SK-N-SH (cell line): ENCODE measurements around the gene SPPL2C.

ENCODE experiments used
- EP300 ChIP-seq, 2 experiments: IDR thresholded peaks; 2 replicates each; pipeline versions ENCODE4 v1.4.0 to v1.6.1; 2012; ENCODE audit warnings: borderline replicate concordance in 1 of 2, low read depth in 1 of 2, low read length in 1 of 2
- EZH2phosphoT487 ChIP-seq: fragments of 200-600 bp; sonication (generic); IDR thresholded peaks from 2 replicates; pipeline ENCODE4 v1.6.1; 2017; ENCODE audit warnings: low read depth, mixed run types, mild to moderate bottlenecking, antibody characterized with exemption, moderate library complexity, borderline replicate concordance
- FOXJ3 ChIP-seq: sonication (generic); formaldehyde crosslinking; IDR thresholded peaks from 2 replicates; pipeline ENCODE4 v1.5.1; 2020; ENCODE audit warnings: mild to moderate bottlenecking, missing genetic modification reagents
- POLR2AphosphoS5 ChIP-seq: IDR thresholded peaks from 2 replicates; pipeline ENCODE4 v1.6.1; 2012; ENCODE audit warnings: low read depth, low read length
- RAD21 ChIP-seq: IDR thresholded peaks from 2 replicates; pipeline ENCODE4 v1.6.1; 2012; ENCODE audit warnings: mild to moderate bottlenecking, low read length
- RCOR1 ChIP-seq: fragments of 150-350 bp; IDR thresholded peaks from 2 replicates; pipeline ENCODE4 v1.6.1; 2017; ENCODE audit warnings: antibody characterized with exemption, low read length
- TEAD4 ChIP-seq: IDR thresholded peaks from 2 replicates; pipeline ENCODE4 v1.4.0; 2012; ENCODE audit warnings: mild to moderate bottlenecking, borderline replicate concordance; ENCODE audit not compliant: insufficient read depth
- USF1 ChIP-seq: IDR thresholded peaks from 2 replicates; pipeline ENCODE4 v1.4.0; 2012; ENCODE audit warnings: low read depth, borderline replicate concordance
- YY1 ChIP-seq: IDR thresholded peaks from 2 replicates; pipeline ENCODE4 v1.4.0; 2012; ENCODE audit warnings: low read depth, mild to moderate bottlenecking
- TF ChIP-seq, protein P1 (sequence below): fragments of 200-600 bp; sonication (generic); IDR thresholded peaks from 2 replicates; pipeline ENCODE4 v1.6.1; 2017; ENCODE audit warnings: antibody characterized with exemption, mild to moderate bottlenecking, moderate library complexity
- TF ChIP-seq, protein P2 (sequence below): IDR thresholded peaks from 2 replicates; pipeline ENCODE4; 2012
- TF ChIP-seq, protein P3 (sequence below): IDR thresholded peaks from 2 replicates; pipeline ENCODE4 v1.4.0; 2012; ENCODE audit warnings: low read depth

DNA sequence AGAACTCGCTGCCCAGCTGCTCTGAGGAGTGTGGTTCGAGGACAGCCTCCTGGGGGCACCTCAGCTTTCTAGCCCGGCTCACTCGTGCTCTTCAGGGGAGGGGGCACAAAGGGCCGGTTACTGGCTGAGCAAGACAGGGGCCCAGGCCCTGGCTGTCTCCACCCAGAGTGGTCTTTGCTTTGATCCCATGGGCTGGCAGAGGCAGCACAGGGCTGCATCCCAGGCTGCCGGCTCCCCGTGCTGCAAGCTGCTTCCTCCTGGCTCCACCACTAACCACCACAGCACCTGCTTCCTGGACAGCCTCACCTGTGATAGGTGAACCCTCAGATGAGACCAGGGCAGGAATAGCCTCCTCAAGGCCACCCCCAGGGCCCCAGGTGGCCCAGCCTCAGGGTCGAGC lies 6.8 kb downstream of the SPPL2C start:
- TF ChIP-seq, protein P1, sequence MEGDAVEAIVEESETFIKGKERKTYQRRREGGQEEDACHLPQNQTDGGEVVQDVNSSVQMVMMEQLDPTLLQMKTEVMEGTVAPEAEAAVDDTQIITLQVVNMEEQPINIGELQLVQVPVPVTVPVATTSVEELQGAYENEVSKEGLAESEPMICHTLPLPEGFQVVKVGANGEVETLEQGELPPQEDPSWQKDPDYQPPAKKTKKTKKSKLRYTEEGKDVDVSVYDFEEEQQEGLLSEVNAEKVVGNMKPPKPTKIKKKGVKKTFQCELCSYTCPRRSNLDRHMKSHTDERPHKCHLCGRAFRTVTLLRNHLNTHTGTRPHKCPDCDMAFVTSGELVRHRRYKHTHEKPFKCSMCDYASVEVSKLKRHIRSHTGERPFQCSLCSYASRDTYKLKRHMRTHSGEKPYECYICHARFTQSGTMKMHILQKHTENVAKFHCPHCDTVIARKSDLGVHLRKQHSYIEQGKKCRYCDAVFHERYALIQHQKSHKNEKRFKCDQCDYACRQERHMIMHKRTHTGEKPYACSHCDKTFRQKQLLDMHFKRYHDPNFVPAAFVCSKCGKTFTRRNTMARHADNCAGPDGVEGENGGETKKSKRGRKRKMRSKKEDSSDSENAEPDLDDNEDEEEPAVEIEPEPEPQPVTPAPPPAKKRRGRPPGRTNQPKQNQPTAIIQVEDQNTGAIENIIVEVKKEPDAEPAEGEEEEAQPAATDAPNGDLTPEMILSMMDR: no peak
- no peak for TF ChIP-seq YY1
- TF ChIP-seq RAD21: no peak
- TF ChIP-seq POLR2AphosphoS5: no peak
- TF ChIP-seq USF1: no peak
- TF ChIP-seq, protein P2, sequence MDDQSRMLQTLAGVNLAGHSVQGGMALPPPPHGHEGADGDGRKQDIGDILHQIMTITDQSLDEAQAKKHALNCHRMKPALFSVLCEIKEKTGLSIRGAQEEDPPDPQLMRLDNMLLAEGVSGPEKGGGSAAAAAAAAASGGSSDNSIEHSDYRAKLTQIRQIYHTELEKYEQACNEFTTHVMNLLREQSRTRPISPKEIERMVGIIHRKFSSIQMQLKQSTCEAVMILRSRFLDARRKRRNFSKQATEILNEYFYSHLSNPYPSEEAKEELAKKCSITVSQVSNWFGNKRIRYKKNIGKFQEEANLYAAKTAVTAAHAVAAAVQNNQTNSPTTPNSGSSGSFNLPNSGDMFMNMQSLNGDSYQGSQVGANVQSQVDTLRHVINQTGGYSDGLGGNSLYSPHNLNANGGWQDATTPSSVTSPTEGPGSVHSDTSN: no peak
- TF ChIP-seq RCOR1: no peak
- TF ChIP-seq EZH2phosphoT487: no peak
- no peak for TF ChIP-seq TEAD4
- no peak for TF ChIP-seq EP300 (IDR thresholded peaks at IDR 0.05; ENCODE audit: borderline replicate concordance in 1 of 2, low read depth in 1 of 2, low read length in 1 of 2)
- TF ChIP-seq, protein P3, sequence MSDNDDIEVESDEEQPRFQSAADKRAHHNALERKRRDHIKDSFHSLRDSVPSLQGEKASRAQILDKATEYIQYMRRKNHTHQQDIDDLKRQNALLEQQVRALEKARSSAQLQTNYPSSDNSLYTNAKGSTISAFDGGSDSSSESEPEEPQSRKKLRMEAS: no peak
- TF ChIP-seq FOXJ3 (CRISPR knock-in tag): no peak
